Transverse colon (tissue), 4 donors: ENCODE results near the gene PLA2G4B. TPM values are rescaled to one million over a fixed set of nuclear protein-coding genes. Genes with fewer than 3 reads are reported as not detected.

Experiments
- DNase-seq: peaks from one replicate; pipeline ENCODE4 v3.0.0-alpha.2; 2019
- H3K27ac ChIP-seq, 4 donors: fragments of 200-600 bp; sonication (generic); 2 replicates each; pipeline ENCODE4 v1.5.1; 2016 to 2018; ENCODE audit warnings: inconsistent platforms in 4 of 4
- H3K27me3 ChIP-seq: fragments of 200-600 bp; sonication (generic); 2 replicates; pipeline ENCODE4 v1.5.1; 2017; ENCODE audit warnings: inconsistent platforms
- H3K36me3 ChIP-seq, 4 donors: fragments of 200-600 bp; sonication (generic); 2 replicates each; pipeline ENCODE4 v1.5.1; 2017 to 2019; ENCODE audit warnings: inconsistent platforms in 4 of 4
- H3K4me1 ChIP-seq, 4 donors: fragments of 200-600 bp; sonication (generic); 2 replicates each; pipeline ENCODE4 v1.5.1; 2017 to 2020; ENCODE audit warnings: inconsistent platforms in 4 of 4
- H3K4me3 ChIP-seq, 4 donors: fragments of 200-600 bp; sonication (generic); 1 replicate in 1 of 4; 2 replicates in 3 of 4; pipeline versions ENCODE4 v1.5.1 to v1.6.1; 2017 to 2019; ENCODE audit warnings: inconsistent platforms in 4 of 4
- H3K9me3 ChIP-seq, 2 donors: fragments of 200-600 bp; sonication (generic); 2 replicates each; pipeline ENCODE4 v1.5.1; 2017 to 2019; ENCODE audit warnings: inconsistent platforms in 2 of 2
- EP300 ChIP-seq: sonication (generic); formaldehyde crosslinking; IDR thresholded peaks from one replicate; pipeline ENCODE4 v1.6.1; 2017; ENCODE audit warnings: antibody characterized with exemption, low read depth
- POLR2A ChIP-seq: fragments of 450-650 bp; IDR thresholded peaks from one replicate; pipeline ENCODE4 v1.6.1; 2016; ENCODE audit warnings: antibody characterized with exemption, mild to moderate bottlenecking, moderate library complexity
- POLR2AphosphoS5 ChIP-seq, 3 donors: sonication (generic); formaldehyde crosslinking; IDR thresholded peaks; one replicate each; pipeline ENCODE4 v1.6.1; 2016; ENCODE audit warnings: antibody characterized with exemption in 3 of 3
- WGBS, 2 donors: methylation state at CpG; one replicate each; pipeline ENCODE4 v1.1.5; 2018; ENCODE audit warnings: low coverage in 1 of 2; 5-methylcytosine and 5-hydroxymethylcytosine counted together
- in situ Hi-C, 4 donors: fragments of 200-750 bp; cut with MboI; loops; one replicate each; pipeline versions ENCODE4 v1.15.0 to v1.15.1; 2017; ENCODE audit warnings: low sequenced_read_pairs in 3 of 4, low pct_ligation_motif_present in 1 of 4, low pct_unique_long_range_greater_than_20kb in 1 of 4
- intact Hi-C: fragments of 100-400 bp; cut with DNase I; formaldehyde crosslinking; loops from one replicate; pipeline ENCODE4 v1.15.1; 2023; ENCODE audit warnings: low total_unique reads
- total RNA-seq, 4 donors: library from RNA; depleted of rRNA; stranded (reverse); fragments of >200 nt; gene quantifications; one replicate each; pipeline ENCODE4 v1.1.0, GENCODE V29; 2016
- TF ChIP-seq, protein P1 (sequence below), 5 experiments: fragments of 200-600 bp in 3 of 5; fragments of 450-650 bp in 2 of 5; sonication (generic) in 3 of 5; IDR thresholded peaks; 1 replicate in 2 of 5; 2 replicates in 3 of 5; pipeline ENCODE4 v1.5.1; 2016 to 2017; ENCODE audit warnings: antibody characterized with exemption in 5 of 5, inconsistent platforms in 3 of 5, mild to moderate bottlenecking in 2 of 5, moderate library complexity in 1 of 5

The PLA2G4B gene
- total RNA-seq, 4 donors from 2014 or later = 1.6 to 5.2 (median 3.5) TPM; not detected in 1

DNA sequence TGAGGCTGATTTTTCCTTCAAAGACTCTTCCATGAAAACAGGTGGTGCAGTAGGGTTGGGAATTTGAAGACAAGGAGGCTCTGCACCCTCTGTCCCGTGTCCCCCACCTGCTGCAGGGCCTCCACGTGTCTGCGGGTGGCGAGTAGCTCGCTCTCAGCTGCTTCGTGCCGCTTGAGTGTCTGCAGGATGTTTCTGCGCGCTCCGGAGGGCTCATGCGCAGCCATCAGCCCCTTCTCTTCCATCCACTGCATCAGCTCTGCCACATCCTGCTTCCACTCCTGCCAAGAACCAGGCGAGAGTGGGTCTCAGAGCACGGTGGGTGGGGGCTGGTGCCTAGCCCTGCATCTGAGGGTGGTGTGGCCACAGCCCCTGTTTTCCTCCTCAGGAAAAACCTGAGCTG lies 37.4 kb downstream of the PLA2G4B start:
- Histone ChIP-seq H3K4me1 (no peaks in the 10 kb centered on the region), H3K9me3 (no peaks in the 10 kb centered on the region), H3K4me3 (no peak overlapping the region), H3K27ac (no peak overlapping the region), H3K36me3 (no peaks in the 10 kb centered on the region), H3K27me3 (peaks cover 10% of the 10 kb centered on the region)
- WGBS, 2 donors = 77% methylated on average over 13 of the region's 13 CpGs; no CpG with 5 or more reads in 1 of the 2 donors
- TF ChIP-seq, protein P1, sequence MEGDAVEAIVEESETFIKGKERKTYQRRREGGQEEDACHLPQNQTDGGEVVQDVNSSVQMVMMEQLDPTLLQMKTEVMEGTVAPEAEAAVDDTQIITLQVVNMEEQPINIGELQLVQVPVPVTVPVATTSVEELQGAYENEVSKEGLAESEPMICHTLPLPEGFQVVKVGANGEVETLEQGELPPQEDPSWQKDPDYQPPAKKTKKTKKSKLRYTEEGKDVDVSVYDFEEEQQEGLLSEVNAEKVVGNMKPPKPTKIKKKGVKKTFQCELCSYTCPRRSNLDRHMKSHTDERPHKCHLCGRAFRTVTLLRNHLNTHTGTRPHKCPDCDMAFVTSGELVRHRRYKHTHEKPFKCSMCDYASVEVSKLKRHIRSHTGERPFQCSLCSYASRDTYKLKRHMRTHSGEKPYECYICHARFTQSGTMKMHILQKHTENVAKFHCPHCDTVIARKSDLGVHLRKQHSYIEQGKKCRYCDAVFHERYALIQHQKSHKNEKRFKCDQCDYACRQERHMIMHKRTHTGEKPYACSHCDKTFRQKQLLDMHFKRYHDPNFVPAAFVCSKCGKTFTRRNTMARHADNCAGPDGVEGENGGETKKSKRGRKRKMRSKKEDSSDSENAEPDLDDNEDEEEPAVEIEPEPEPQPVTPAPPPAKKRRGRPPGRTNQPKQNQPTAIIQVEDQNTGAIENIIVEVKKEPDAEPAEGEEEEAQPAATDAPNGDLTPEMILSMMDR (IDR thresholded peaks at IDR 0.05) = no peak
- TF ChIP-seq POLR2A = no peak
- TF ChIP-seq EP300 = no peak
- no peak for TF ChIP-seq POLR2AphosphoS5 (IDR thresholded peaks at IDR 0.05)
- in situ Hi-C loops (no loop called here), intact Hi-C loops (no loop called here)
- no peak for DNase-seq

DNA sequence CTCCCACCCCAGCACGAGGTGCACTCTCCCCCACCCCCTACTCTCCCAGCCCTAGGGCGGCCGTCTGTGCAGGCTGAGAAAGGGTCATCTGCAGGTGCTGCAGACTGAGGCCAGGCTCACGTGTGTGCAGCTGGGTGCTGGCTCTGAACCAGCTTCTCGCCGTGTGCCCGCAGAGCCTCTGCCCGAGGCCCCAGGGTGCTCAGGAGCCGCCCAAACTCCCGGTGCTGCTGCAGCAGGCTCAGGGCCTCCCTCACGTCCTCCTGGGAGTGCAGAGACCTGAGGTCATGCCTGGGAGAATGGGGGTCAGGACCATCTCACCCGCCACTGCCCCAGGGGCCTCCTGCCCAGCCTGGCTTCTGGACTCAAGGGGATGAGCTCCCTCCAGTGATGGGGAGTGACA lies 38.0 kb downstream of the PLA2G4B start:
- 71% methylated on average over 12 of the region's 12 CpGs; no CpG with 5 or more reads in 1 of the 2 donors for WGBS, 2 donors
- Histone ChIP-seq H3K9me3 (no peaks in the 10 kb centered on the region), H3K4me3 (no peak overlapping the region), H3K27ac (no peak overlapping the region), H3K36me3 (no peaks in the 10 kb centered on the region), H3K4me1 (peaks cover 2 to 4% (median 3%) of the 10 kb centered on the region in 4 donors), H3K27me3 (peaks cover 17% of the 10 kb centered on the region)
- DNase-seq = no peak
- TF ChIP-seq POLR2AphosphoS5 (IDR thresholded peaks at IDR 0.05) = no peak
- TF ChIP-seq, protein P1 (IDR thresholded peaks at IDR 0.05) = no peak
- no peak for TF ChIP-seq EP300
- no peak for TF ChIP-seq POLR2A
- intact Hi-C loops = no loop called here
- in situ Hi-C loops = no loop called here

DNA sequence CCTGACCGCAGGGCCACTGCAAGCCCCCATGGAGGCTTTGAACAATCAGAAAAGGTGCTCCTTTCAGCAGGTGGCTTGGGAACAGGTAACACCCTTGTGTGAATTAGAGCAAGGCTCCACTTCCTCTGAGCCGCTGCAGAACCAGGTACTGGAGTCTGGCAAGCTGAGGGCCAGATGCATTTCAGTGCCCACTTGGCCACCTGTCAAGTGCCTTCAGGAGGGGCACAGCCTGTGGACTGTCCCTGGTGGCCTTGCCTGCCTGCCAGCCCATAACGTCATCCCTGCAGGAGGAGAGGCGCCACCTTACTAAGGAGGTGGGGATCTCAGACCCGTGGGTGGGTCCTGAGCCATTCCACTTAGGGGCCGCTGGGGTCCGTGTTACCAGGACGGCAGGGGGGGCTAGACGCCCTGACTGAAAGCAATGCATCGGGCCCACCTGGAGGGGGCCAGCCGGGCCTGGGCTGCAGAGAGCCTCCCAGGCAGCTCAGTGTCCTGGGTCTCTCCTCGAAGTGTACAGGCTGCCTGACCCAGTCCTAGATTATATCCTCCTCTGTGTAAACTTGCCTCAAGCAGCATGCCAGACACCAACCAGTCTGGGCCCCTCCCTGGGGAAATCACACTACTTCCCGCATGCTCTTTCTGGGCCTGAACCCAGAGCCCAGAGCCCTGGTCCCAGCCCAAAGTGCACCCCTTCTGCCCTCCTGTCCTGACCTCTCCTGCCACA lies 39.1 kb downstream of the PLA2G4B start:
- TF ChIP-seq, protein P1 (IDR thresholded peaks at IDR 0.05) = no peak
- TF ChIP-seq EP300 (no peak), POLR2AphosphoS5 (IDR thresholded peaks at IDR 0.05) (no peak), POLR2A (no peak)
- no peak overlapping the region for H3K27ac ChIP-seq
- no peaks in the 10 kb centered on the region for H3K9me3 ChIP-seq
- peaks cover 27% of the 10 kb centered on the region for H3K27me3 ChIP-seq
- intact Hi-C loops (no loop called here), in situ Hi-C loops (no loop called here)
- WGBS, 2 donors = 82% methylated on average over 12 of the region's 13 CpGs; no CpG with 5 or more reads in 1 of the 2 donors
- no peak for DNase-seq
- no peaks in the 10 kb centered on the region for H3K36me3 ChIP-seq
- H3K4me3 ChIP-seq = no peak overlapping the region
- peaks cover 3 to 14% (median 13%) of the 10 kb centered on the region in 4 donors for H3K4me1 ChIP-seq

DNA sequence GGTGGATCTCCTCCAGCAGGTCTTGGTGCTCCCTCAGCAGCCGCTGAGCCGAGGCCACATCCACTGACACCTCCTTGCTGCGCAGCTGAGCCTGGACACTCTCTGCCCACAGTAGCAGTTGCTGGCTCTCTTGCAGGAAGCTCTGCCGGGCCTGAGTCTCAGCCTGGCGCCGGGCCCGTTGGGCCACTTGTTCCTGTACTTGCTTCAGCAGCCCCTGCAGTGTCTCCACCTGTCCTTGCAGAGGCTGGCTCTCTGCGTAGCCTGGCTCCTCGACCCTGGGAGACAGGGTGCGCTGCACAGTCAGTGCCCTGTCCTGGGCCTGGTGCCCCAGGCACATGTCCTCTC lies 39.7 kb downstream of the PLA2G4B start:
- WGBS, 2 donors = 86% methylated on average over 9 of the region's 10 CpGs; no CpG with 5 or more reads in 1 of the 2 donors
- Histone ChIP-seq H3K9me3 (no peaks in the 10 kb centered on the region), H3K4me1 (peaks cover 3 to 14% (median 13%) of the 10 kb centered on the region in 4 donors), H3K27me3 (peaks cover 27% of the 10 kb centered on the region), H3K4me3 (no peak overlapping the region), H3K27ac (no peak overlapping the region), H3K36me3 (no peaks in the 10 kb centered on the region)
- TF ChIP-seq POLR2A (no peak), POLR2AphosphoS5 (IDR thresholded peaks at IDR 0.05) (no peak), EP300 (no peak)
- TF ChIP-seq, protein P1 (IDR thresholded peaks at IDR 0.05) = no peak
- in situ Hi-C loops = no loop called here
- no peak for DNase-seq
- intact Hi-C loops = no loop called here
